ENCODE results near the gene COLEC12.

The COLEC12 gene

GRCh38 chr18:394987-395362, 105.5 kb downstream of the COLEC12 start:
- no peak for FAIRE-seq
- TF ChIP-seq POLR2A (IDR thresholded peaks at IDR 0.05; ENCODE audit: low read depth, low read length): no peak
- DNase-seq (ENCODE audit: insufficient read length, low spot score): no peak

DNA sequence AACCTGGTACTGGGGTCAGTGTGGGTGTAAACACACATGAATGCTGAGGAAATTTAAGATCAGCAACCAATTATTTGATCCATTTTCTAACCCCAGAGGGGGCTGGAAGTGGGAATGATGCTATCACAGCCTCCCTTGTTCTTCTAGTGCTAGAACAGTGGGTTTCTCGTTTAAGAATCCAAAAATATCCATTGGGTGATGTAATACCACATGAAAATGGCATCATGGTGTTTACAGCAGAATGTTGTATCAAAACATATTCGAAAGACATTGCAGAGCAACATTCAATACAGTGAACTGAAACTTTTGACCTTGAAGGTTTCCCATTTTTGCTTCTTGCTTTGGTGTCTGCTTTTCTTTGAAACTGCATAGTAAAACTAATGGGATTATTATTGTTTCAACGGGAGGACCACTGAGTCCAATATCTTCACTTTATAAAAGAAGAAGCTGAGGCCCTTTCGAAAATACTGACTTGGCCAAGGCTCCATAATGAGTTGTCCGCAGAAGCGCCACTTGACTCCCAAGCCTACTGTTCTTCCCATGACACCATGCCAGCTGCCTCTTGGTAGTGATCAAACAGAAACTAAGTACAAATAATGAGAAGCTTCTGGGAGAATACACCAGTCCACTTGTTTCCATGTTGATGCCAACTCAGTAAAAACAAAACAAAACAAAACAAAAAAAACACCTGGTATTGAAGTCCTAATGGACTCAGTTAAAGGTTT, 106.1 kb downstream of the COLEC12 start:
- FAIRE-seq (no peak), DNase-seq (ENCODE audit: insufficient read length, low spot score) (no peak)
- TF ChIP-seq POLR2A (IDR thresholded peaks at IDR 0.05; ENCODE audit: low read depth, low read length): no peak

DNA sequence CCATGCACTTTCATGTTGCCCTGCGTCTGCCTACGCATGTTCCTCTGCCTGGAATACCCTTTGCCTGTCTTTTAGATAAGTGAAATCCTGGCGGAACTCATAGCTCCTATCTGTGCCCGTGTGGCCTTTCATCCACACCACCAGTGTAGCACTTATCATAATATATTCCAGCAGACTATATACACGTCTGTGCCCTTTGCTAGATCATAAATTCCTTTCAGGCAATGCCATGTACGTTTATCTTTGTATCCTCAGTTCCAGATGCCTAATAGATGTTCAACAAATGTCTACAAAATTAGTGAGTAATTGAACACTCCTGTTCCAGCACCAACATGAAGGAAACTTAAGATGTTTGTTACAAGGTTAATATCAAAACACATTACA, 106.9 kb downstream of the COLEC12 start:
- no peak for DNase-seq (ENCODE audit: insufficient read length, low spot score)
- FAIRE-seq: no peak

DNA sequence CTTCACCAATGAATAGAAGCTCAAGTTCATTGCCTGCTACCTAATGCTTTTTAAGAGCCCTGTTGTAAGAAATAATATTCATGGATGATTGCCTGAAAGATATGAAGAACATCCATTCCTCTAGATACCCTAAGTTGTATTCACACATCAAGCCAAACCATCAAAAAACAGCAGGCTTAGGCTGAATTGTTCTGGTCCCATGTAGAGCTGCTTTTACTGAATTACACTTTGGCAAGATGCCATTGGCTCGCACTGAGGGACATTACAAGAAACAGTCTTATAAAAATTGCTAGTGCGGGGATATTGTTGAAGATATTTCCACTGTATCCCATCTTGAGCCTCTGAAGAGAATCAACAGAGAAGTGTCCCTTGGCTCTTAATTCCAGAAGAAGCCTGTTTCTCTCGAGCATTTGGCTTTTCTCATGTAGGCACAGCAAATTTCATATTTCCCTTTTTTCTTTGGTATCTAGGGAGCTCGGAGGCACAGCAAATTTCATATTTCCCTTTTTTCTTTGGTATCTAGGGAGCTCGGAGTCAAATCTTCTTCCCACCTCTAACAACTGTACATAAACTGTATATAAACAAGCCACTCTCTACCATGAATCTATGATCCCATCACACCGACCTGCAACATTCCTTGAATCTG, 107.5 kb downstream of the COLEC12 start:
- DNase-seq (ENCODE audit: insufficient read length, low spot score) (no peak), FAIRE-seq (no peak)
- no peak for TF ChIP-seq POLR2A (IDR thresholded peaks at IDR 0.05; ENCODE audit: low read depth, low read length)

More for the DNA sequence above, 106.9 kb downstream of the COLEC12 start:
- no peak for TF ChIP-seq POLR2A (IDR thresholded peaks at IDR 0.05; ENCODE audit: low read depth, low read length)

DNA sequence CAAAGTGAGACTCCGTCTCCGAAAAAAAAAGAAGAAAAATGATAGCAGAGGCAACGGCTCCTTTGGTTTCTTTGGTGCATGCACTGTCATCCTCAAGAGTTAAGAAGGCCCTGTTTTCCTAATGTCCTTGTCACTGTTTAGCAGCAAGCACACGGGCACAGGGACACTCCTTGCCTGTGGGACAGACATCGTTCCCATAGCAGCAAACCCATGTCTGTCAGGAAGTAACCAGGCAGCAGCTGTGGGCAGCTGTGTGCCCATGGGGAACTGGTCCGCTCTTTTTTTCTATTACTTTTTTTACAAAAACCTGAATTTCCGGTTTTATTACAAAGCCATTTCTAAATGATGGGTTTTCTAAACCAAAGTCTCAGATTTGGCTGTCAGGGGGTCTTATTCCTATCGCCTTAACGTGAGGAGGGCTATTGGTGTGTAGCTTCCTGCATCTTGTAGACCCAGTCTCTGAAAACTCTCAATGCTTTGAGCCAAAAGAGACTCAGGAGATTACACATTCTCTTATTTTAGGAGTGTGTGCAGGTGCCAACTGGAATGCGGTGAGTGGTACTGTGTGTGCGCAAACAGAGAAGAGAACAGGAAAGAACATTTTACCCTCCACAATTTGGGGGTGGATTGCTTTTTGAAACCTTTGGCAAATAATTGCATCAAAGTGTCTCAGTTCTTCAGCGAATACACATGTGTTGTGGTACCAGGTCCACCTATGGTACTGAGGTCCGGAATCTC, 109.6 kb downstream of the COLEC12 start:
- DNase-seq (ENCODE audit: insufficient read length, low spot score) (no peak), FAIRE-seq (no peak)
- TF ChIP-seq POLR2A (IDR thresholded peaks at IDR 0.05; ENCODE audit: low read depth, low read length): no peak

DNA sequence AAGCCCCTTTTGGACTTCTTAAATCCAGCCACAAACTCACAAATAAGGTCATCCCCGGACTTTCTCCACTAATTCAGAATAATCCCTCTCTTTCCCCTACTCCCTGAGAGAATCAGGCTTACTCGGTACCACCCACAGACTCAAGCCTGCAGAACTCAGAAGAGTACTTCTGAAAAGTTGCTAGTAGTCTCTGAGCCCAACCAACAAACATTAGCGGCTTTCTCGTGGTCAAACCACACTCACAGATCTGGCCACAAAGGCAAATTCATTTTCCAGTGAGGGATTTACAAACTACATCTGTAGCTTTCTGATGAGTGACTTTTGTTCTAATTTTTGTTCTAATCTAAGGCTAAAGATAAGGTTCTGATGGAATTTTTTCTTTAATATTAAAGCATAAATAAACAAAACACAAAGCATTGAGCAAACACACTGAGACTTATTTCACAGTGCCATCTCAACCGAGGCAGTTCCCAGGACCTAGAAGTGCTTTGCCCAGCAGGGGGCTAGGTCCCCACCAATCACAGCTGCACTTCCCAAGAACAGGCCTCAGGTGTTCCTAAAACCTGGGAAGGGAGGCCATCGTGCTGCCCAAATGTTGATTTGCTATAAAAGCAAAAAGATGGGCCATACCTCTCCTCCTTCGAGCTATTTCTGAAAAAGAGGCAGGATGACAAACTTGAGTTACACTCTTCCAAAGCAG, 110.7 kb downstream of the COLEC12 start:
- DNase-seq (ENCODE audit: insufficient read length, low spot score) (no peak), FAIRE-seq (no peak)
- TF ChIP-seq POLR2A (IDR thresholded peaks at IDR 0.05; ENCODE audit: low read depth, low read length): no peak

- no peak for TF ChIP-seq POLR2A (IDR thresholded peaks at IDR 0.05; ENCODE audit: low read depth, low read length)
- FAIRE-seq (no peak), DNase-seq (ENCODE audit: insufficient read length, low spot score) (no peak)
Observed at GRCh38 chr18:388200-388599, 112.3 kb downstream of the COLEC12 start.

DNA sequence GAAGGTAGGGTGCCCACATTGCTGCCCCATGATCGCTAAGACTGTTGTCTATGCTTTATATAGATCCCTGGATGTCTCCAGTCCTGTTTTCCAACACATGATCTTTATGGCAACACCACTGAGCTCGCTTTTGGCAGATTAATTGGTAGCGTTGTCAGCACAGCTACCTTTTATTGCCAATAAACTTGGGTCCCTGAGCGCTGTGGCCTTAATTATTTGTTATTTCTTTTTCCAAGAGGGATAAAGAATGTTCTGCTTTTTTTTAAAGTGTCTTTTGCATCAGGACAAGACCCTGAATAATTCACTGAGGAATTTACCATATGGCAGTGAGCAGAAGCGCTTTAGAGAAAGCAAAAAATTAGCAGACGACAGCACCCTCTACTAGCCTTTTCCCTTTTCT, 113.5 kb downstream of the COLEC12 start:
- DNase-seq (ENCODE audit: insufficient read length, low spot score) (no peak), FAIRE-seq (no peak)
- TF ChIP-seq POLR2A (IDR thresholded peaks at IDR 0.05; ENCODE audit: low read depth, low read length): no peak

- FAIRE-seq (no peak), DNase-seq (ENCODE audit: insufficient read length, low spot score) (no peak)
Observed at GRCh38 chr18:384897-385296, 115.6 kb downstream of the COLEC12 start.

GRCh38 chr18:383135-383534, 117.4 kb downstream of the COLEC12 start:
- no peak for FAIRE-seq
- no peak for TF ChIP-seq POLR2A (IDR thresholded peaks at IDR 0.05; ENCODE audit: low read depth, low read length)
- no peak for DNase-seq (ENCODE audit: insufficient read length, low spot score)

More at GRCh38 chr18:384897-385296, 115.6 kb downstream of the COLEC12 start:
- no peak for TF ChIP-seq POLR2A (IDR thresholded peaks at IDR 0.05; ENCODE audit: low read depth, low read length)

GRCh38 chr18:382423-382984, 118.0 kb downstream of the COLEC12 start:
- no peak for TF ChIP-seq POLR2A (IDR thresholded peaks at IDR 0.05; ENCODE audit: low read depth, low read length)
- no peak for FAIRE-seq
- DNase-seq (ENCODE audit: insufficient read length, low spot score): no peak

GRCh38 chr18:379681-380330, 120.7 kb downstream of the COLEC12 start:
- FAIRE-seq (no peak), DNase-seq (ENCODE audit: insufficient read length, low spot score) (no peak)
- TF ChIP-seq POLR2A (IDR thresholded peaks at IDR 0.05; ENCODE audit: low read depth, low read length): no peak

DNA sequence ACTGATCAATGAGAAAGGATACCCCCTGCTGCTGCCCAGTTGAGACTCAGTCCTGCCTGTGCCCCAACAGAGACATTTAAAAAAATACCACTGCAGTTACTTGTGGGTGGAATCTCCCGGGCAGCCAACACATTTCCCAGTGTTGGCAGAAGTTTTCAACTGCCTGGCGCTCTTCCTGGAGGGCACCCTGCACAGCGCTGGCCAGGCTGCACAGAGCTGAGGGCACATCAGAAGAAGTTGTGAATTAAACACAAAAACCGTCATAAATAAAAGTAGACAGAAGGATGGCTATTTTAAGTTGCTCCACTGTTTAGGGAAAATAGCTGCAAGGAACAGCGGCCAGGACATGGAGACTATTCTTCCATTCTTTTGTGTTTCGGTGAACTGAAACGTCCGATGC, 122.4 kb downstream of the COLEC12 start:
- TF ChIP-seq POLR2A (IDR thresholded peaks at IDR 0.05; ENCODE audit: low read depth, low read length): no peak
- DNase-seq (ENCODE audit: insufficient read length, low spot score) (no peak), FAIRE-seq (no peak)

Measured in H54 (cell line).